Natural killer cell (primary cell): ENCODE results near the gene KIAA0319L. TPM values are rescaled to one million over a fixed set of nuclear protein-coding genes. Genes with fewer than 3 reads are reported as not detected.

Experiments used
- ATAC-seq, 3 donors: fragments of 150-1000 bp in 2 of 3; fragments of 200-7000 bp in 1 of 3; cut with Tn5 transposase; 1 replicate in 1 of 3; 2 replicates in 2 of 3; pipeline ENCODE4 v1.10.0; 2021; ENCODE audit warnings: mild to moderate bottlenecking in 2 of 3, moderate library complexity in 2 of 3
- DNase-seq, 2 donors: peaks; one replicate each; pipeline versions ENCODE4 v3.0.0 to v3.0.0-alpha.2; 2013 to 2021; ENCODE audit warnings: mixed read lengths in 1 of 2
- H3K27ac ChIP-seq: one replicate; pipeline ENCODE4 v1.5.1; 2013; ENCODE audit warnings: mild to moderate bottlenecking, low read length
- H3K27me3 ChIP-seq: one replicate; pipeline ENCODE4 v1.6.1; 2013; ENCODE audit warnings: low read length; ENCODE audit not compliant: control insufficient read depth, insufficient read depth
- H3K36me3 ChIP-seq: one replicate; pipeline ENCODE4 v1.6.1; 2013; ENCODE audit warnings: low read length; ENCODE audit not compliant: control insufficient read depth, insufficient read depth
- H3K4me1 ChIP-seq: one replicate; pipeline ENCODE4 v1.6.1; 2013; ENCODE audit warnings: low read length; ENCODE audit not compliant: control insufficient read depth, insufficient read depth
- H3K4me3 ChIP-seq: one replicate; pipeline ENCODE4 v1.5.1; 2013; ENCODE audit warnings: low read length
- H3K9me3 ChIP-seq: one replicate; pipeline ENCODE4 v1.6.1; 2013; ENCODE audit warnings: low read length; ENCODE audit not compliant: control insufficient read depth, insufficient read depth
- H3K27ac Mint-ChIP-seq, 2 donors: one replicate each; pipeline ENCODE4 v1.8.0; 2022; ENCODE audit warnings: mild to moderate bottlenecking in 2 of 2, mixed read lengths in 2 of 2, moderate library complexity in 1 of 2
- H3K27me3 Mint-ChIP-seq, 2 donors: one replicate each; pipeline ENCODE4 v1.8.0; 2022; ENCODE audit warnings: low read depth in 2 of 2, mixed read lengths in 2 of 2
- H3K36me3 Mint-ChIP-seq: one replicate; pipeline ENCODE4 v1.8.0; 2022; ENCODE audit warnings: mixed read lengths
- H3K4me1 Mint-ChIP-seq, 2 donors: one replicate each; pipeline ENCODE4 v1.8.0; 2022; ENCODE audit warnings: mixed read lengths in 2 of 2
- H3K4me3 Mint-ChIP-seq: one replicate; pipeline ENCODE4 v1.8.0; 2022; ENCODE audit warnings: mild to moderate bottlenecking, moderate library complexity, mixed read lengths
- H3K9me3 Mint-ChIP-seq, 2 donors: one replicate each; pipeline ENCODE4 v1.8.0; 2022; ENCODE audit warnings: mixed read lengths in 2 of 2
- WGBS: methylation state at CpG from one replicate; pipeline ENCODE4 v1.1.7; 2013; ENCODE audit warnings: missing lambda C conversion rate; ENCODE audit not compliant: insufficient coverage; 5-methylcytosine and 5-hydroxymethylcytosine counted together
- intact Hi-C: fragments of 100-400 bp; cut with micrococcal nuclease; formaldehyde crosslinking; loops from one replicate; pipeline ENCODE4 v1.14.2; 2022
- total RNA-seq, 4 donors: library from RNA; stranded (reverse); fragments of 120-200 nt in 1 of 4; gene quantifications; one replicate each; pipeline versions ENCODE4 v1.2.3 to v1.2.4, GENCODE V29; 2013 to 2022
- TF ChIP-seq, protein P1 (sequence below): fragments of 200-600 bp; IDR thresholded peaks from one replicate; pipeline ENCODE4 v1.8.0; 2022; ENCODE audit warnings: antibody characterized with exemption

KIAA0319L gene
- total RNA-seq, 3 donors from 2014 or later (not counting 1 experiment from before 2014, with no cell fraction given), result 51.3 to 75.0 (median 64.8) TPM

DNA sequence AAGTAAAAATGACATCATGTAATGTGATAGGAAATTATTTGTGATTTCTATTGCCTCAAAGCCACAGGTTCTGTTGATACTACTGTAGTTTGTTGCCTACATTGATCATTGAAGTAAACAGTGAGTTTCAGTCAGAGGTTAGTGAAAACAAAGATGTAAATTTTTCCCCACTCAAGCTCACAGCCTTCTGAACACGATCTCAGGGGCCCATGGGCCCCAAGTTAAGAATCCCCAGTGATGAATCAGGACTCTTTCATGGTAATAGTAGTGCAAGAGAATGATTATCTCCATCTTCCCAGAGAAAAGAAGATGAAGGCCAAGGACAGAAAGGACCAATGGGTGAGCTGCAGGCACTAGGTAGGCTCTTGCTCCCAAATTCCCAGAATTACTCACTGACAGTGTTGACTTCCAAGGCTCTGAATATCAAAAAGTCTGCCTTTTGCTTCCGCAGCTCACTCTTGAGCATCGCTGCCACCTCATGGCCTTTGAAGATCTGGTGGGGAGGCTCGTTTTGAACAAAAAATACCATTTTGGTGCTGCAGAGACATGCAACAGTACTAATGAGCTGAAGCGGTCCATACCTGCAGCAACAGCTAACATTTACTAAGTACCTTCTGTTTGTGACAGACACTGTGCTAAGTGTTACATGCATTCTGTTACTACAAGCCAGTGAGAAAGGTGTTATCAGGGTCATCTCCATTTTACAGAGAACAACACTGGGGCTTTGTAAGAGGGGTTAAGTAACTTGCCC, 113.3 kb downstream of the KIAA0319L start:
- TF ChIP-seq, protein P1, sequence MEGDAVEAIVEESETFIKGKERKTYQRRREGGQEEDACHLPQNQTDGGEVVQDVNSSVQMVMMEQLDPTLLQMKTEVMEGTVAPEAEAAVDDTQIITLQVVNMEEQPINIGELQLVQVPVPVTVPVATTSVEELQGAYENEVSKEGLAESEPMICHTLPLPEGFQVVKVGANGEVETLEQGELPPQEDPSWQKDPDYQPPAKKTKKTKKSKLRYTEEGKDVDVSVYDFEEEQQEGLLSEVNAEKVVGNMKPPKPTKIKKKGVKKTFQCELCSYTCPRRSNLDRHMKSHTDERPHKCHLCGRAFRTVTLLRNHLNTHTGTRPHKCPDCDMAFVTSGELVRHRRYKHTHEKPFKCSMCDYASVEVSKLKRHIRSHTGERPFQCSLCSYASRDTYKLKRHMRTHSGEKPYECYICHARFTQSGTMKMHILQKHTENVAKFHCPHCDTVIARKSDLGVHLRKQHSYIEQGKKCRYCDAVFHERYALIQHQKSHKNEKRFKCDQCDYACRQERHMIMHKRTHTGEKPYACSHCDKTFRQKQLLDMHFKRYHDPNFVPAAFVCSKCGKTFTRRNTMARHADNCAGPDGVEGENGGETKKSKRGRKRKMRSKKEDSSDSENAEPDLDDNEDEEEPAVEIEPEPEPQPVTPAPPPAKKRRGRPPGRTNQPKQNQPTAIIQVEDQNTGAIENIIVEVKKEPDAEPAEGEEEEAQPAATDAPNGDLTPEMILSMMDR, result no peak
- peaks cover 80% of the 10 kb centered on the region for H3K36me3 ChIP-seq
- Mint-ChIP-seq H3K4me1 (peaks cover 0 to 6% of the 10 kb centered on the region in 2 donors), H3K4me3 (no peak overlapping the region), H3K36me3 (peaks cover 19% of the 10 kb centered on the region), H3K9me3 (no peaks in the 10 kb centered on the region), H3K27ac (no peak overlapping the region), H3K27me3 (no peaks in the 10 kb centered on the region)
- intact Hi-C loops, result no loop called here
- DNase-seq (peak in 1 of 2 donors; percentile 25), ATAC-seq (no peak)
- H3K27ac ChIP-seq, result no peak overlapping the region
- H3K4me3 ChIP-seq, result no peak overlapping the region
- no peaks in the 10 kb centered on the region for H3K4me1 ChIP-seq
- WGBS, result 93% methylated on average over 5 of the region's 5 CpGs
- no peaks in the 10 kb centered on the region for H3K27me3 ChIP-seq
- no peaks in the 10 kb centered on the region for H3K9me3 ChIP-seq

DNA sequence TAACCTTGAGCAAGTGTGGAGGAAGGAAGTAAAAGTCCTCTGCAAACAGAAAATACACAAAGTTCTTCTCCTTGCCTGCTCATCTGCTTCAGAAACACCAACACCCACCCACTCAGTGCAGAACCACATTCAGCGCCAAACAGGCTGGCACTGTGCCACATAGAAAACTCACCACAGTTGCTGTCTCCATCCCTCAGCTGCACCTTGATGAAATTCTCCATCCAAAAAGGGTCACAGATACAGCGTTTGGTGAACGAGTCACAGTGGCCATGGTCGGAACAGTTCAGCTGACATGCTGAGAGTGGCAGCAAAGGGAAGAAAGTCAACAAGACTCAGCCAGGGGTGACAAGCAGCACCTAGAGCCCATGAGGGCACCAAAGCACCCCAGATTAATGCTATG, 114.5 kb downstream of the KIAA0319L start:
- Mint-ChIP-seq H3K9me3 (no peaks in the 10 kb centered on the region), H3K27me3 (no peaks in the 10 kb centered on the region), H3K4me1 (peaks cover 0 to 6% of the 10 kb centered on the region in 2 donors), H3K36me3 (peaks cover 13% of the 10 kb centered on the region), H3K27ac (no peak overlapping the region), H3K4me3 (no peak overlapping the region)
- Histone ChIP-seq H3K27ac (no peak overlapping the region), H3K4me3 (no peak overlapping the region), H3K27me3 (no peaks in the 10 kb centered on the region), H3K9me3 (no peaks in the 10 kb centered on the region), H3K36me3 (peaks cover 70% of the 10 kb centered on the region), H3K4me1 (no peaks in the 10 kb centered on the region)
- no peak for ATAC-seq
- peak in 1 of 2 donors; percentile 43 for DNase-seq
- TF ChIP-seq, protein P1, result no peak
- 67% methylated on average over 4 of the region's 4 CpGs for WGBS
- intact Hi-C loops, result no loop called here

DNA sequence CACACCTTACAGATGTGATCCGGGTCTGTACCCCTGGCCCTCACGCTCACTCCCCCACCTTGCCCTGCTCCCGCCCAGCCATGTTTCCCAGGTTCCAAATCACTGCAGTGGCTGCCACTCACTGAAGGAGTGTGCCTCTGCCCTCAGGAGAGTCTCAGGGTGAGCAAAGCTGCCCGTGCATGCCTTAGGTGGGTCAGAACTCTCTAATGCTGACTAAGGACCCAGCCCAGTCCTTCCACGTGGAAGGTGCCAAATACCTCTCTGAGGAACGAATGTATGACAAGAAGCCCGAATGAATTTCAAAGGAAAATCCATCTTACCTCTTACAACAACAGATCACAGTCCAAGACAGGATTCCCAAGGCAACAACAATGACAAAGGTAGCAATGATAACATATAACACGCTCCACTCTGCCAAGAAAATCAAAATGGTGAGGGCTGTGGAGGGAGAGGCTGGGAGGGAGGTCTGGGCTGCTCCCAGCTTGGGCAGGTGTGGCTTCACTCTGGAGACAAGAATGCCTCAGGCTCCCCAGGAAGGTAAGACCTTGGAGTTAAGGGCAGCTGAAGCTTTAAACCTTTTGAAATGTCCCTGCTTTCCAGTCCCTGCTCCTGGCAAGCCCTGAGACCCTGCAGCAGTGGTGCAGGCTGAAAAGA, 115.2 kb downstream of the KIAA0319L start:
- intact Hi-C loops, result no loop called here
- no peaks in the 10 kb centered on the region for H3K27me3 Mint-ChIP-seq
- Histone ChIP-seq H3K27ac (no peak overlapping the region), H3K9me3 (no peaks in the 10 kb centered on the region), H3K4me3 (no peak overlapping the region), H3K36me3 (peaks cover 67% of the 10 kb centered on the region), H3K27me3 (no peaks in the 10 kb centered on the region), H3K4me1 (no peaks in the 10 kb centered on the region)
- TF ChIP-seq, protein P1, result no peak
- H3K27ac Mint-ChIP-seq, result no peak overlapping the region
- 97% methylated on average over 8 of the region's 8 CpGs for WGBS
- H3K9me3 Mint-ChIP-seq, result no peaks in the 10 kb centered on the region
- peaks cover 0 to 13% of the 10 kb centered on the region in 2 donors for H3K4me1 Mint-ChIP-seq
- H3K36me3 Mint-ChIP-seq, result peaks cover 7% of the 10 kb centered on the region
- no peak for ATAC-seq
- no peak overlapping the region for H3K4me3 Mint-ChIP-seq
- no peak for DNase-seq
